Measurements from ENCODE around the gene MCOLN2. TPM values are rescaled to one million over a fixed set of nuclear protein-coding genes. Genes with fewer than 3 reads are reported as not detected.

Gene MCOLN2
- total RNA-seq, 2 experiments from 2014 or later, result 104 to 188 TPM

DNA sequence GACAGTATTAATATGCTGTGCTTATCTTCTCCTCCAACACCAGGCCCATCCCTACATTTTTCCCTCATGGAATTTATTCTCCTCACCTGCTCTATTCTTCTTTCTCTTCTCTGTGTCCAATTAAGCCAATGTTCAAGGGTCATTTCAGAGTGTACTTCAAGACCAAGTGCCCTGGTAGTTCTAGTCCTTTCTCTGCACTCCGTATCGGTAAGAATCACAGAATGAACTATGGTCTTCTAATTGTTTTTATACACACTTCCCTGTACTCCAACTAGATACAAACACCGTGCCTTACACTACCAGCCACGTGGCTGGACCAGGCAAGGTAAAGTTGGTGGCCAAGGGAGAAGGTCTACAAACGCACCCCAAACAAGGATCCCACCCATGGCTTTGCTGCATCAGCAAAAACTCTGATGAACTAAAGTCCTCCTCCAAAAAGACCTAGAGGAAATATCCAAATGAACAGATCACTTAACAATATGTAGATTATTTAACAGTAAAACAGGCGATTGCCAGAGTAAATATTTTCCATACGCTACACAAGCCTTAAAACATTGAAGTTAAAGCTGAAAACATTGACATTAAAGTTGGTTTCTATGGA is 63.8 kb downstream of the MCOLN2 start:
- POLR2A ChIA-PET, result interaction anchor here (0.6 kb wide), 1 partner anchor 10 kb away, joined by 4 read pairs; no protein-coding TSS in a partner anchor
- H3K79me2 ChIP-seq (ENCODE audit: insufficient read depth, low read depth, low read length), result no peaks in the 10 kb centered on the region
- DNase-seq (ENCODE audit: low spot score), result no peak
- BruUV-seq (replicated peaks), result no TSS peak
- TF ChIP-seq EZH2phosphoT487 (IDR thresholded peaks at IDR 0.05; ENCODE audit: borderline replicate concordance, low read depth, low read length), result no peak
- TF ChIP-seq, protein P1, sequence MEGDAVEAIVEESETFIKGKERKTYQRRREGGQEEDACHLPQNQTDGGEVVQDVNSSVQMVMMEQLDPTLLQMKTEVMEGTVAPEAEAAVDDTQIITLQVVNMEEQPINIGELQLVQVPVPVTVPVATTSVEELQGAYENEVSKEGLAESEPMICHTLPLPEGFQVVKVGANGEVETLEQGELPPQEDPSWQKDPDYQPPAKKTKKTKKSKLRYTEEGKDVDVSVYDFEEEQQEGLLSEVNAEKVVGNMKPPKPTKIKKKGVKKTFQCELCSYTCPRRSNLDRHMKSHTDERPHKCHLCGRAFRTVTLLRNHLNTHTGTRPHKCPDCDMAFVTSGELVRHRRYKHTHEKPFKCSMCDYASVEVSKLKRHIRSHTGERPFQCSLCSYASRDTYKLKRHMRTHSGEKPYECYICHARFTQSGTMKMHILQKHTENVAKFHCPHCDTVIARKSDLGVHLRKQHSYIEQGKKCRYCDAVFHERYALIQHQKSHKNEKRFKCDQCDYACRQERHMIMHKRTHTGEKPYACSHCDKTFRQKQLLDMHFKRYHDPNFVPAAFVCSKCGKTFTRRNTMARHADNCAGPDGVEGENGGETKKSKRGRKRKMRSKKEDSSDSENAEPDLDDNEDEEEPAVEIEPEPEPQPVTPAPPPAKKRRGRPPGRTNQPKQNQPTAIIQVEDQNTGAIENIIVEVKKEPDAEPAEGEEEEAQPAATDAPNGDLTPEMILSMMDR (conservative IDR thresholded peaks at IDR 0.05; ENCODE audit: low read length), result no peak
- H3K4me1 ChIP-seq (ENCODE audit: insufficient read depth, low read length, poor library complexity, severe bottlenecking), result no peaks in the 10 kb centered on the region
- no peaks in the 10 kb centered on the region for H3K9me3 ChIP-seq (ENCODE audit: low read length)
- H3K4me3 ChIP-seq (ENCODE audit: low read depth, low read length, poor library complexity, severe bottlenecking), result no peak overlapping the region
- H3K36me3 ChIP-seq (ENCODE audit: insufficient read depth, low read length), result peaks cover 66% of the 10 kb centered on the region
- CTCF ChIA-PET (ENCODE audit: unreplicated experiment), result no interaction called here
- intact Hi-C loops (cut with micrococcal nuclease; ENCODE audit: unreplicated experiment), result no loop called here
- H4K20me1 ChIP-seq (ENCODE audit: insufficient read depth, low read length), result no peaks in the 10 kb centered on the region; the same call in 1 of the 2 replicates
- no peak overlapping the region for H3K27ac ChIP-seq (ENCODE audit: low read depth, low read length, poor library complexity, severe bottlenecking)
- no peak overlapping the region for H3K4me2 ChIP-seq (ENCODE audit: low read length)
- no peaks in the 10 kb centered on the region for H3K9me2 ChIP-seq (ENCODE audit: insufficient read depth, low read length)
- no peak overlapping the region for H2AFZ ChIP-seq (ENCODE audit: low read length)

DNA sequence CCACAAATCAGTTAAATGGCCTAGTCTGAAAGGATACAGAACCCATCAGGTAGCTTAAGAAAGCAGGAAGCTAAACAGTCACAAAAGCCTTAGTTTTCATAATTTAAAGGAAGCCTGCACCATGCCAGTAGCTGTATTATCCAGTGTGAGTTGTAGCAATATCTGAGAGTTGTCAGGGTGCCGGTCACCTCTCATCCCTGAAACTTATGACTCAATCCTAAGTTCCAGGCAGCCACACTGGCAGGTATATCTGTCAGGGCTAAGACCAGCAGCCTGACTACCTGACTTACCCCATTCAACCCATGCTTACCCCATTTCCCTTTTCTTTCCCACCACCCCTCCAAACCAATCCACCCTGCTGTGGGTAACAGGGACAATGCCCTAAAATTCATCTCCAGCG is 66.1 kb downstream of the MCOLN2 start:
- Histone ChIP-seq H3K9me3 (ENCODE audit: low read length) (no peaks in the 10 kb centered on the region), H3K9me2 (ENCODE audit: insufficient read depth, low read length) (no peaks in the 10 kb centered on the region), H3K4me3 (ENCODE audit: low read depth, low read length, poor library complexity, severe bottlenecking) (no peak overlapping the region), H2AFZ (ENCODE audit: low read length) (no peak overlapping the region), H3K27ac (ENCODE audit: low read depth, low read length, poor library complexity, severe bottlenecking) (no peak overlapping the region), H3K4me2 (ENCODE audit: low read length) (no peak overlapping the region), H3K4me1 (ENCODE audit: insufficient read depth, low read length, poor library complexity, severe bottlenecking) (no peaks in the 10 kb centered on the region), H3K36me3 (ENCODE audit: insufficient read depth, low read length) (peaks cover 54% of the 10 kb centered on the region), H4K20me1 (ENCODE audit: insufficient read depth, low read length) (no peaks in the 10 kb centered on the region; the same call in 1 of the 2 replicates), H3K79me2 (ENCODE audit: insufficient read depth, low read depth, low read length) (no peaks in the 10 kb centered on the region)
- ChIA-PET CTCF (ENCODE audit: unreplicated experiment) (no interaction called here), POLR2A (interaction anchor here (0.6 kb wide), 1 partner anchor 610 kb away, joined by 4 read pairs; no protein-coding TSS in a partner anchor)
- TF ChIP-seq, protein P1 (conservative IDR thresholded peaks at IDR 0.05; ENCODE audit: low read length), result no peak
- TF ChIP-seq EZH2phosphoT487 (IDR thresholded peaks at IDR 0.05; ENCODE audit: borderline replicate concordance, low read depth, low read length), result no peak
- intact Hi-C loops (cut with micrococcal nuclease; ENCODE audit: unreplicated experiment), result no loop called here
- no peak for DNase-seq (ENCODE audit: low spot score)
- no TSS peak for BruUV-seq (replicated peaks)

DNA sequence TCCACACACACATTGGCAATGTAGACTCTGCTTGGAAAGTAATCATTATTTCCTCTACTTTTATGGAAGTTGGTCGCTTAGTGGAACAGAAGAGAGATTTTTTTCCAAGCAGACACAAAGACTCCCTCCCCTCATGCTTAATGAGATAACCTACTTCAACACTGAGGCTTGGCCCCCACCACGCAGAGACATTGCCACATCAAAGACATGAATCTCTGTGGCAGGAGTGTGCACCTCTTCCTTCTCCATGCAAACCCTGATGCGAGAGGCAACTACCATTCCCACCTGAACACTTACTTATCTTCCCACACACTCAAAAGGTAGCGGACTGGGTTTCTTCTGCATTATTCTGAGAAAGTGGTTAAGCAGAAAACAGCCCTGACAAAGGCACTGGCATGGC is 66.6 kb downstream of the MCOLN2 start:
- DNase-seq (ENCODE audit: low spot score), result no peak
- Histone ChIP-seq H3K79me2 (ENCODE audit: insufficient read depth, low read depth, low read length) (no peaks in the 10 kb centered on the region), H3K4me1 (ENCODE audit: insufficient read depth, low read length, poor library complexity, severe bottlenecking) (no peaks in the 10 kb centered on the region), H2AFZ (ENCODE audit: low read length) (no peak overlapping the region), H3K4me3 (ENCODE audit: low read depth, low read length, poor library complexity, severe bottlenecking) (no peak overlapping the region), H3K9me3 (ENCODE audit: low read length) (no peaks in the 10 kb centered on the region), H4K20me1 (ENCODE audit: insufficient read depth, low read length) (no peaks in the 10 kb centered on the region), H3K27ac (ENCODE audit: low read depth, low read length, poor library complexity, severe bottlenecking) (no peak overlapping the region), H3K36me3 (ENCODE audit: insufficient read depth, low read length) (peaks cover 49% of the 10 kb centered on the region), H3K4me2 (ENCODE audit: low read length) (no peak overlapping the region), H3K9me2 (ENCODE audit: insufficient read depth, low read length) (no peaks in the 10 kb centered on the region)
- ChIA-PET CTCF (ENCODE audit: unreplicated experiment) (no interaction called here), POLR2A (interaction anchor here (0.6 kb wide), 1 partner anchor 610 kb away, joined by 4 read pairs; no protein-coding TSS in a partner anchor)
- TF ChIP-seq, protein P1 (conservative IDR thresholded peaks at IDR 0.05; ENCODE audit: low read length), result no peak
- TF ChIP-seq EZH2phosphoT487 (IDR thresholded peaks at IDR 0.05; ENCODE audit: borderline replicate concordance, low read depth, low read length), result no peak
- no TSS peak for BruUV-seq (replicated peaks)
- intact Hi-C loops (cut with micrococcal nuclease; ENCODE audit: unreplicated experiment), result no loop called here
